Mesenchymal stem cell (in vitro differentiated cells and primary cell): ENCODE data around the gene NINL.

Source experiments
- DNase-seq: peaks from one replicate; pipeline ENCODE4 v3.0.0-alpha.2; 2013
- H2AFZ ChIP-seq: one replicate; pipeline ENCODE4 v1.6.1; 2013; ENCODE audit warnings: low read depth, mild to moderate bottlenecking, control low read depth, inconsistent platforms, low read length, moderate library complexity
- H2AK5ac ChIP-seq: 2 replicates; pipeline ENCODE4 v1.6.1; 2013; ENCODE audit warnings: low read length, moderate library complexity, mild to moderate bottlenecking, inconsistent platforms; ENCODE audit not compliant: severe bottlenecking
- H2BK120ac ChIP-seq: one replicate; pipeline ENCODE4 v1.6.1; 2013; ENCODE audit warnings: low read depth, mild to moderate bottlenecking, inconsistent platforms, low read length, moderate library complexity
- H2BK12ac ChIP-seq, 2 experiments: one replicate each; pipeline ENCODE4 v1.6.1; 2013; ENCODE audit warnings: inconsistent platforms in 2 of 2, low read length in 2 of 2, mild to moderate bottlenecking in 2 of 2, moderate library complexity in 2 of 2, control low read depth in 1 of 2
- H2BK15ac ChIP-seq: one replicate; pipeline ENCODE4 v1.6.1; 2013; ENCODE audit warnings: mild to moderate bottlenecking, low read depth, inconsistent platforms; ENCODE audit not compliant: poor library complexity, severe bottlenecking
- H2BK5ac ChIP-seq: 2 replicates; pipeline ENCODE4 v1.6.1; 2013; ENCODE audit warnings: low read depth, mild to moderate bottlenecking, low read length, control low read depth, inconsistent platforms; ENCODE audit not compliant: poor library complexity, severe bottlenecking
- H3K14ac ChIP-seq, 2 experiments: one replicate each; pipeline ENCODE4 v1.6.1; 2013; ENCODE audit warnings: inconsistent platforms in 2 of 2, low read length in 2 of 2, control low read depth in 1 of 2, mild to moderate bottlenecking in 1 of 2, moderate library complexity in 1 of 2
- H3K18ac ChIP-seq, 2 experiments: one replicate each; pipeline ENCODE4 v1.6.1; 2013; ENCODE audit warnings: inconsistent platforms in 2 of 2, low read length in 2 of 2, control low read depth in 1 of 2, low read depth in 1 of 2, mild to moderate bottlenecking in 1 of 2
- H3K23ac ChIP-seq, 2 experiments: one replicate each; pipeline ENCODE4 v1.6.1; 2013; ENCODE audit warnings: inconsistent platforms in 2 of 2, low read length in 2 of 2, mild to moderate bottlenecking in 2 of 2, moderate library complexity in 2 of 2, control low read depth in 1 of 2
- H3K27ac ChIP-seq: 2 replicates; pipeline ENCODE4 v1.5.1; 2013; ENCODE audit warnings: mild to moderate bottlenecking, moderate library complexity, low read length, control low read depth, inconsistent platforms; ENCODE audit not compliant: poor library complexity, severe bottlenecking
- H3K27me3 ChIP-seq, 2 experiments: 2 replicates each; pipeline versions ENCODE4 v1.6.1 to v1.7.0; 2013; ENCODE audit warnings: low read length in 2 of 2, mild to moderate bottlenecking in 2 of 2, moderate library complexity in 2 of 2, control low read depth in 1 of 2, inconsistent platforms in 1 of 2; ENCODE audit not compliant: control insufficient read depth in 1 of 2, insufficient read depth in 1 of 2
- H3K36me3 ChIP-seq, 2 experiments: 2 replicates each; pipeline versions ENCODE4 v1.6.1 to v1.7.0; 2013; ENCODE audit warnings: low read length in 2 of 2, control low read depth in 1 of 2, inconsistent platforms in 1 of 2, low read depth in 1 of 2, mild to moderate bottlenecking in 1 of 2; ENCODE audit not compliant: insufficient read depth in 2 of 2, control insufficient read depth in 1 of 2
- H3K4ac ChIP-seq, 2 experiments: one replicate each; pipeline ENCODE4 v1.6.1; 2013; ENCODE audit warnings: inconsistent platforms in 2 of 2, low read length in 2 of 2, mild to moderate bottlenecking in 2 of 2, moderate library complexity in 2 of 2, control low read depth in 1 of 2, low read depth in 1 of 2
- H3K4me1 ChIP-seq: 2 replicates; pipeline ENCODE4 v1.6.1; 2013; ENCODE audit warnings: low read depth, low read length, control low read depth; ENCODE audit not compliant: control insufficient read depth, insufficient read depth
- H3K4me2 ChIP-seq: 2 replicates; pipeline ENCODE4 v1.6.1; 2013; ENCODE audit warnings: low read length, mild to moderate bottlenecking, inconsistent platforms; ENCODE audit not compliant: poor library complexity, severe bottlenecking
- H3K4me3 ChIP-seq, 2 experiments: 2 replicates each; pipeline versions ENCODE4 v1.5.1 to v1.7.0; 2013; ENCODE audit warnings: low read length in 2 of 2, mild to moderate bottlenecking in 2 of 2, control low read depth in 1 of 2, low read depth in 1 of 2; ENCODE audit not compliant: insufficient read depth in 1 of 2
- H3K79me1 ChIP-seq: replicated peaks from 2 replicates; pipeline ENCODE4 v1.6.1; 2013; ENCODE audit warnings: mild to moderate bottlenecking, control low read depth, low read length, inconsistent platforms; ENCODE audit not compliant: poor library complexity, severe bottlenecking
- H3K9ac ChIP-seq: 2 replicates; pipeline ENCODE4 v1.7.0; 2013; ENCODE audit warnings: mild to moderate bottlenecking, low read length, moderate library complexity
- H3K9me3 ChIP-seq: 2 replicates; pipeline ENCODE4 v1.7.0; 2013; ENCODE audit warnings: mild to moderate bottlenecking, low read length; ENCODE audit not compliant: control insufficient read depth
- H4K8ac ChIP-seq: one replicate; pipeline ENCODE4 v1.6.1; 2013; ENCODE audit warnings: inconsistent platforms, mild to moderate bottlenecking, low read length, moderate library complexity
- H4K91ac ChIP-seq: one replicate; pipeline ENCODE4 v1.6.1; 2013; ENCODE audit warnings: mild to moderate bottlenecking, low read length, inconsistent platforms
- WGBS: methylation state at CpG from one replicate; pipeline ENCODE4 v1.1.7; 2013; ENCODE audit warnings: mixed read lengths; 5-methylcytosine and 5-hydroxymethylcytosine counted together

NINL gene

GRCh38 chr20:25469558-25469957, 115.8 kb downstream of the NINL start:
- no peak for DNase-seq
- H2AFZ ChIP-seq, result no peak overlapping the region
- no peak overlapping the region for H2BK120ac ChIP-seq
- no peak overlapping the region for H3K9ac ChIP-seq
- no peak overlapping the region for H2AK5ac ChIP-seq
- H2BK5ac ChIP-seq, result no peak overlapping the region
- no peak overlapping the region for H2BK15ac ChIP-seq
- H3K18ac ChIP-seq, result no peak overlapping the region
- no peak overlapping the region for H4K8ac ChIP-seq
- peaks cover 3% of the 10 kb centered on the region for H3K4me1 ChIP-seq
- no peak overlapping the region for H3K4ac ChIP-seq
- H3K4me2 ChIP-seq, result no peak overlapping the region
- peaks cover 43 to 56% of the 10 kb centered on the region in 2 experiments for H3K36me3 ChIP-seq
- no peaks in the 10 kb centered on the region for H3K9me3 ChIP-seq
- H3K27me3 ChIP-seq, result no peaks in the 10 kb centered on the region
- 97% methylated on average over 13 of the region's 13 CpGs for WGBS
- H3K79me1 ChIP-seq, result peaks cover 16% of the 10 kb centered on the region
- no peak overlapping the region for H3K27ac ChIP-seq
- no peak overlapping the region for H3K23ac ChIP-seq
- no peak overlapping the region for H4K91ac ChIP-seq
- H3K14ac ChIP-seq, result no peak overlapping the region
- no peak overlapping the region for H3K4me3 ChIP-seq
- no peak overlapping the region for H2BK12ac ChIP-seq

GRCh38 chr20:25468126-25469075, 116.9 kb downstream of the NINL start:
- H3K4me3 ChIP-seq, result no peak overlapping the region
- H2BK15ac ChIP-seq, result no peak overlapping the region
- H3K9me3 ChIP-seq, result no peaks in the 10 kb centered on the region
- no peak overlapping the region for H3K18ac ChIP-seq
- H4K91ac ChIP-seq, result no peak overlapping the region
- H3K4ac ChIP-seq, result no peak overlapping the region
- H3K4me1 ChIP-seq, result peaks cover 3% of the 10 kb centered on the region
- H4K8ac ChIP-seq, result peak overlapping the region; percentile 17
- H3K27ac ChIP-seq, result no peak overlapping the region
- no peak overlapping the region for H2BK12ac ChIP-seq
- H2AFZ ChIP-seq, result no peak overlapping the region
- H2BK120ac ChIP-seq, result no peak overlapping the region
- no peak overlapping the region for H3K9ac ChIP-seq
- H3K4me2 ChIP-seq, result no peak overlapping the region
- peaks cover 16% of the 10 kb centered on the region for H3K79me1 ChIP-seq
- DNase-seq, result no peak
- 98% methylated on average over 18 of the region's 18 CpGs for WGBS
- H2BK5ac ChIP-seq, result no peak overlapping the region
- H3K36me3 ChIP-seq, result peaks cover 41 to 58% of the 10 kb centered on the region in 2 experiments
- H3K23ac ChIP-seq, result no peak overlapping the region
- no peaks in the 10 kb centered on the region for H3K27me3 ChIP-seq
- H2AK5ac ChIP-seq, result no peak overlapping the region
- H3K14ac ChIP-seq, result no peak overlapping the region

DNA sequence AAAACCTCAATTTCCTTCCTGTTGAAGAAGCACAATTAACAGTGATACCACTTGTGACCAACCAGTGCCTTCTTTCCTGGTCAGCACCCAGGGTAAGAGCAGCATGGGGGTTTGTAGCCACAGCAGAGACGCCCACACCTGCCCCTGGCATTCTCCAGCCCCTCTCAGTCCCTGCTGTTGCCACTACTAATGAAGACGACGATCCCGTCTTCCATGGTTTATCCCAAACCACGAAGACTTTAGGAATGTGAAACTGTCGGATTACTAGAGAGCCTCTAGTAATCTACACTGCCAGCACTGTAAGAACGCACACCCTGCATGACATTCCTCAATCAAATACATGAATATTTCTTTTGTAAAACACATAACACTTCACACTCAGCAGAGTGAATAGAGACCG, 117.9 kb downstream of the NINL start:
- Histone ChIP-seq H3K18ac (no peak overlapping the region), H2BK15ac (no peak overlapping the region), H2AK5ac (no peak overlapping the region), H3K4ac (no peak overlapping the region), H3K4me3 (no peak overlapping the region), H2BK120ac (no peak overlapping the region), H3K79me1 (peaks cover 16% of the 10 kb centered on the region), H3K4me1 (peaks cover 3% of the 10 kb centered on the region), H3K27me3 (no peaks in the 10 kb centered on the region), H2BK12ac (no peak overlapping the region), H3K23ac (no peak overlapping the region), H3K36me3 (peaks cover 39 to 65% of the 10 kb centered on the region in 2 experiments), H4K91ac (no peak overlapping the region), H3K9ac (no peak overlapping the region), H3K27ac (no peak overlapping the region), H3K4me2 (no peak overlapping the region), H2BK5ac (no peak overlapping the region), H3K9me3 (no peaks in the 10 kb centered on the region), H4K8ac (no peak overlapping the region), H2AFZ (no peak overlapping the region), H3K14ac (no peak overlapping the region)
- 91% methylated on average over 8 of the region's 8 CpGs for WGBS
- no peak for DNase-seq

GRCh38 chr20:25466846-25467245, 118.5 kb downstream of the NINL start:
- Histone ChIP-seq H4K8ac (no peak overlapping the region), H3K4me1 (peaks cover 4% of the 10 kb centered on the region), H2BK12ac (no peak overlapping the region), H2AK5ac (no peak overlapping the region), H3K27ac (no peak overlapping the region), H3K9ac (no peak overlapping the region), H3K36me3 (peaks cover 43 to 70% of the 10 kb centered on the region in 2 experiments), H3K27me3 (no peaks in the 10 kb centered on the region), H3K4me3 (no peak overlapping the region), H3K14ac (no peak overlapping the region), H3K23ac (no peak overlapping the region), H2AFZ (no peak overlapping the region), H3K79me1 (peaks cover 16% of the 10 kb centered on the region), H2BK15ac (no peak overlapping the region), H3K4ac (no peak overlapping the region), H3K9me3 (no peaks in the 10 kb centered on the region), H3K18ac (no peak overlapping the region), H2BK120ac (no peak overlapping the region), H2BK5ac (no peak overlapping the region), H4K91ac (no peak overlapping the region), H3K4me2 (no peak overlapping the region)
- DNase-seq, result no peak
- WGBS, result 97% methylated on average over 7 of the region's 7 CpGs
